GM12878 (cell line): Measurements from ENCODE around the gene GGACT. TPM values are rescaled to one million over a fixed set of nuclear protein-coding genes. Genes with fewer than 3 reads are reported as not detected.

ENCODE experiments used
- ATAC-seq: fragments of 200-7000 bp; cut with Tn5 transposase; 3 replicates; pipeline ENCODE4 v1.9.1; 2020; ENCODE audit warnings: mild to moderate bottlenecking, moderate library complexity
- BruUV-seq: library from RNA; stranded (reverse); fragments of 400-500 nt; replicated peaks from 2 replicates; lab custom pipeline; 2021; lab: Mats Ljungman, UMichigan
- CTCF ChIA-PET: fragments of 300-600 bp; sonication (Branson Sonifier 250); formaldehyde crosslinking; extraction: SDS; loops from one replicate; lab custom pipeline; 2021; ENCODE audit warnings: inconsistent platforms; lab: Yijun Ruan, JAX
- POLR2A ChIA-PET: fragments of 350-600 bp; formaldehyde crosslinking; extraction: SDS; loops from one replicate; lab custom pipeline; 2021; ENCODE audit warnings: inconsistent platforms; lab: Charles Lee
- RAD21 ChIA-PET: fragments of 300-600 bp; sonication (Branson Sonifier 250); formaldehyde crosslinking; loops from one replicate; lab custom pipeline; 2023; ENCODE audit warnings: antibody characterized with exemption; ENCODE audit not compliant: unreplicated experiment; lab: Charles Lee
- SMC1A ChIA-PET: fragments of 300-600 bp; sonication (Branson Sonifier 250); formaldehyde crosslinking; loops from one replicate; lab custom pipeline; 2023; ENCODE audit not compliant: unreplicated experiment, uncharacterized antibody; lab: Charles Lee
- DNase-seq: peaks from one replicate; pipeline ENCODE4 v3.0.0-alpha.2; 2011; ENCODE audit warnings: low read depth, low spot score
- FAIRE-seq: peaks from 3 replicates; lab custom pipeline; 2011; peaks lifted over from hg19 to GRCh38; lab: Jason Lieb, UNC
- H2AFZ ChIP-seq: 2 replicates; pipeline ENCODE4 v1.6.0; 2011; ENCODE audit warnings: low read depth, low read length, control low read depth; ENCODE audit not compliant: control insufficient read depth
- H3K27ac ChIP-seq: 2 replicates; pipeline ENCODE4 v1.5.1; 2011; ENCODE audit warnings: control low read depth; ENCODE audit not compliant: control insufficient read depth, insufficient read depth
- H3K27me3 ChIP-seq, 2 experiments: replicated peaks in 1 of 2; 2 replicates each; pipeline versions ENCODE4 v1.6.0 to v1.6.1; 2011; ENCODE audit warnings: low read length in 1 of 2; ENCODE audit not compliant: control insufficient read depth in 2 of 2, insufficient read depth in 2 of 2
- H3K36me3 ChIP-seq, 2 experiments: 2 replicates each; pipeline ENCODE4 v1.5.1; 2011; ENCODE audit warnings: low read length in 1 of 2; ENCODE audit not compliant: control insufficient read depth in 2 of 2, insufficient read depth in 2 of 2
- H3K4me1 ChIP-seq: 2 replicates; pipeline ENCODE4 v1.6.1; 2011; ENCODE audit warnings: mild to moderate bottlenecking, low read length, moderate library complexity, mixed read lengths; ENCODE audit not compliant: control insufficient read depth, insufficient read depth
- H3K4me2 ChIP-seq: 2 replicates; pipeline ENCODE4 v1.6.0; 2011; ENCODE audit warnings: control low read depth; ENCODE audit not compliant: control insufficient read depth, insufficient read depth
- H3K4me3 ChIP-seq: fragments of 200-600 bp; sonication (generic); 2 replicates; pipeline ENCODE4 v1.5.1; 2016
- H3K79me2 ChIP-seq: 2 replicates; pipeline ENCODE4 v1.6.0; 2011; ENCODE audit warnings: low read length; ENCODE audit not compliant: control insufficient read depth, insufficient read depth
- H3K9ac ChIP-seq: 2 replicates; pipeline ENCODE4 v1.8.0; 2011; ENCODE audit warnings: low read length, control low read depth, mixed read lengths; ENCODE audit not compliant: control insufficient read depth, insufficient read depth
- H3K9me3 ChIP-seq: replicated peaks from 3 replicates; pipeline ENCODE4 v1.5.1; 2011; ENCODE audit warnings: mild to moderate bottlenecking, low read length; ENCODE audit not compliant: control insufficient read depth, insufficient read depth
- H4K20me1 ChIP-seq: 2 replicates; pipeline ENCODE4 v1.6.0; 2011; ENCODE audit not compliant: control insufficient read depth, insufficient read depth
- ATF7 ChIP-seq: fragments of 450-650 bp; IDR thresholded peaks from 2 replicates; pipeline ENCODE4 v1.6.1; 2016; ENCODE audit warnings: low read depth, mild to moderate bottlenecking
- BHLHE40 ChIP-seq, 2 experiments: fragments of 450-650 bp in 1 of 2; IDR thresholded peaks; 2 replicates each; pipeline ENCODE4 v1.6.1; 2011 to 2017; ENCODE audit warnings: low read depth in 2 of 2, borderline replicate concordance in 1 of 2, improper control_type of control experiment in 1 of 2, low read length in 1 of 2, mild to moderate bottlenecking in 1 of 2
- BMI1 ChIP-seq: fragments of 450-650 bp; IDR thresholded peaks from 2 replicates; pipeline ENCODE4 v1.6.1; 2016; ENCODE audit warnings: mild to moderate bottlenecking, moderate library complexity, borderline replicate concordance
- CBX5 ChIP-seq: sonication (generic); IDR thresholded peaks from 2 replicates; pipeline ENCODE4 v1.6.1; 2016; ENCODE audit warnings: low read depth, moderate library complexity, mild to moderate bottlenecking, inconsistent platforms
- PML ChIP-seq: IDR thresholded peaks from 2 replicates; pipeline ENCODE4 v1.6.1; 2012; ENCODE audit warnings: low read length, inconsistent platforms
- TBL1XR1 ChIP-seq: IDR thresholded peaks from 2 replicates; pipeline ENCODE4 v1.6.1; 2012; ENCODE audit warnings: low read depth, low read length, improper control_type of control experiment
- TCF12 ChIP-seq: IDR thresholded peaks from 2 replicates; pipeline ENCODE4 v1.6.1; 2011; ENCODE audit warnings: low read depth, mild to moderate bottlenecking, low read length
- TCF3 ChIP-seq: IDR thresholded peaks from 2 replicates; pipeline ENCODE4 v1.6.1; 2012; ENCODE audit warnings: low read depth, mild to moderate bottlenecking, low read length, borderline replicate concordance; ENCODE audit not compliant: insufficient read depth
- YY1 ChIP-seq: IDR thresholded peaks from 2 replicates; pipeline ENCODE4 v1.6.1; 2011; ENCODE audit warnings: low read depth, mild to moderate bottlenecking, low read length
- WGBS: methylation state at CpG from one replicate; pipeline ENCODE4 v1.1.6; 2016; ENCODE audit warnings: low lambda C conversion rate; ENCODE audit not compliant: insufficient replicate concordance, insufficient coverage; ENCODE audit errors: missing lambda C conversion rate; 5-methylcytosine and 5-hydroxymethylcytosine counted together
- in situ Hi-C: fragments of 300-500 bp; cut with MboI; formaldehyde crosslinking; loops from 9 replicates; pipeline ENCODE4 v1.14.3; 2018; ENCODE audit warnings: mixed read lengths
- intact Hi-C: fragments of 100-400 bp; cut with micrococcal nuclease; formaldehyde crosslinking; loops from one replicate; pipeline ENCODE4 v1.14.2; 2022; ENCODE audit not compliant: unreplicated experiment
- polyA plus RNA-seq, 11 experiments: library from polyadenylated mRNA; depleted of rRNA in 4 of 11; unstranded in 6 of 11; stranded (reverse) in 5 of 11; fragments of >200 nt; fragmentation: Nextera tagmentation in 4 of 11; fragmentation: Illumina TruSeq in 1 of 11; extraction: Ambion mirVana in 4 of 11; extraction: Trizol in 1 of 11; gene quantifications; 1 replicate in 1 of 11; 2 replicates in 10 of 11; pipeline versions ENCODE4 v1.2.1 to v1.2.3, GENCODE V29; 2011 to 2016; ENCODE audit warnings: inconsistent platforms in 2 of 11, missing spikeins in 2 of 11, low read depth in 1 of 11
- total RNA-seq, 4 experiments: library from RNA; depleted of rRNA in 3 of 4; stranded (reverse); fragments of >200 nt in 3 of 4; fragmentation: Illumina TruSeq in 1 of 4; extraction: Trizol in 1 of 4; gene quantifications; 2 replicates each; pipeline versions ENCODE4 v1.2.1 to v1.2.3, GENCODE V29; 2013 to 2021
- TF ChIP-seq, protein P1 (sequence below): IDR thresholded peaks from 2 replicates; pipeline ENCODE4 v1.6.1; 2012; ENCODE audit warnings: improper control_type of control experiment, low read depth, low read length; ENCODE audit not compliant: insufficient replicate concordance

Gene GGACT
- total and polyA plus RNA-seq, 10 of the 15 experiments (the other 5 are each of a cell fraction or from before 2014, with no cell fraction given), result 0.61 to 8.8 (median 4.2) TPM

DNA sequence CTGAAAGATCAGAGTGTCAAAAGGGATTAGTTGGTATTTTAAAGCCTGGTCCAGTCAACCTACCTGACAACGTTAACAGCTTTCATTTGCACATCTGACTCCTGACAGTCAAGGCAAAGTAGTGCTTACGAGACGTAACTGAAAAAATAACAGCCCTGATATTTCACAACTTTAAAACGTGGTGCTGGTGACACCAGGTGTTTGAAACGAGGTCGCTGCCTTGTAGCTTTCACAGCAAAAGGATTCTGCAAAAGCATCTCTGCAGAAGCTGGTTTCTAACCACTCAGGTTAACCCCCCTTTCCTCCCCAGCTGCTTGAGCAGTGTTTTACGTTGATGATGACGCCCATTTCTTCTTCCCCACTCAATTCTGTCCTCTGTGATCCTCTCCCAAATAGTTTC is 23.3 kb downstream of the GGACT start:
- BruUV-seq, result no TSS peak
- no peaks in the 10 kb centered on the region for H3K27me3 ChIP-seq
- no peak overlapping the region for H2AFZ ChIP-seq
- RAD21 ChIA-PET, result no interaction called here
- CTCF ChIA-PET, result no interaction called here
- H3K79me2 ChIP-seq, result no peaks in the 10 kb centered on the region
- H3K4me3 ChIP-seq, result no peak overlapping the region
- SMC1A ChIA-PET, result interaction anchor here (0.7 kb wide), 1 partner anchor 141 kb away, joined by 3 read pairs; no protein-coding TSS in a partner anchor
- TF ChIP-seq BMI1, result no peak
- TF ChIP-seq CBX5, result no peak
- no peak for TF ChIP-seq TBL1XR1
- no peak for TF ChIP-seq ATF7
- no peak for TF ChIP-seq BHLHE40 (IDR thresholded peaks at IDR 0.05; ENCODE audit: borderline replicate concordance in 1 of 2, low read depth in 2 of 2, low read length in 1 of 2)
- TF ChIP-seq, protein P1, sequence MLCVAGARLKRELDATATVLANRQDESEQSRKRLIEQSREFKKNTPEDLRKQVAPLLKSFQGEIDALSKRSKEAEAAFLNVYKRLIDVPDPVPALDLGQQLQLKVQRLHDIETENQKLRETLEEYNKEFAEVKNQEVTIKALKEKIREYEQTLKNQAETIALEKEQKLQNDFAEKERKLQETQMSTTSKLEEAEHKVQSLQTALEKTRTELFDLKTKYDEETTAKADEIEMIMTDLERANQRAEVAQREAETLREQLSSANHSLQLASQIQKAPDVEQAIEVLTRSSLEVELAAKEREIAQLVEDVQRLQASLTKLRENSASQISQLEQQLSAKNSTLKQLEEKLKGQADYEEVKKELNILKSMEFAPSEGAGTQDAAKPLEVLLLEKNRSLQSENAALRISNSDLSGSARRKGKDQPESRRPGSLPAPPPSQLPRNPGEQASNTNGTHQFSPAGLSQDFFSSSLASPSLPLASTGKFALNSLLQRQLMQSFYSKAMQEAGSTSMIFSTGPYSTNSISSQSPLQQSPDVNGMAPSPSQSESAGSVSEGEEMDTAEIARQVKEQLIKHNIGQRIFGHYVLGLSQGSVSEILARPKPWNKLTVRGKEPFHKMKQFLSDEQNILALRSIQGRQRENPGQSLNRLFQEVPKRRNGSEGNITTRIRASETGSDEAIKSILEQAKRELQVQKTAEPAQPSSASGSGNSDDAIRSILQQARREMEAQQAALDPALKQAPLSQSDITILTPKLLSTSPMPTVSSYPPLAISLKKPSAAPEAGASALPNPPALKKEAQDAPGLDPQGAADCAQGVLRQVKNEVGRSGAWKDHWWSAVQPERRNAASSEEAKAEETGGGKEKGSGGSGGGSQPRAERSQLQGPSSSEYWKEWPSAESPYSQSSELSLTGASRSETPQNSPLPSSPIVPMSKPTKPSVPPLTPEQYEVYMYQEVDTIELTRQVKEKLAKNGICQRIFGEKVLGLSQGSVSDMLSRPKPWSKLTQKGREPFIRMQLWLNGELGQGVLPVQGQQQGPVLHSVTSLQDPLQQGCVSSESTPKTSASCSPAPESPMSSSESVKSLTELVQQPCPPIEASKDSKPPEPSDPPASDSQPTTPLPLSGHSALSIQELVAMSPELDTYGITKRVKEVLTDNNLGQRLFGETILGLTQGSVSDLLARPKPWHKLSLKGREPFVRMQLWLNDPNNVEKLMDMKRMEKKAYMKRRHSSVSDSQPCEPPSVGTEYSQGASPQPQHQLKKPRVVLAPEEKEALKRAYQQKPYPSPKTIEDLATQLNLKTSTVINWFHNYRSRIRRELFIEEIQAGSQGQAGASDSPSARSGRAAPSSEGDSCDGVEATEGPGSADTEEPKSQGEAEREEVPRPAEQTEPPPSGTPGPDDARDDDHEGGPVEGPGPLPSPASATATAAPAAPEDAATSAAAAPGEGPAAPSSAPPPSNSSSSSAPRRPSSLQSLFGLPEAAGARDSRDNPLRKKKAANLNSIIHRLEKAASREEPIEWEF, result no peak
- TF ChIP-seq TCF12, result no peak
- no peak for TF ChIP-seq PML
- no peak for TF ChIP-seq TCF3
- no peak for TF ChIP-seq YY1
- H4K20me1 ChIP-seq, result no peaks in the 10 kb centered on the region
- DNase-seq, result no peak
- WGBS, result 37% methylated on average over 8 of the region's 8 CpGs
- H3K4me2 ChIP-seq, result no peak overlapping the region
- in situ Hi-C loops, result no loop called here
- H3K9me3 ChIP-seq, result no peaks in the 10 kb centered on the region
- no peak for FAIRE-seq
- intact Hi-C loops, result no loop called here
- ATAC-seq, result no peak
- no peak overlapping the region for H3K27ac ChIP-seq
- H3K9ac ChIP-seq, result no peak overlapping the region
- POLR2A ChIA-PET, result no interaction called here
- H3K36me3 ChIP-seq, result no peaks in the 10 kb centered on the region
- H3K4me1 ChIP-seq, result no peaks in the 10 kb centered on the region
